GM23338 (cell line): Measurements from ENCODE around the gene LMNA. TPM values are rescaled to one million over a fixed set of nuclear protein-coding genes. Genes with fewer than 3 reads are reported as not detected.

Experiments used
- ATAC-seq: fragments of 200-7000 bp; cut with Tn5 transposase; 3 replicates; pipeline ENCODE4 v1.9.1; 2020
- DNase-seq: peaks from one replicate; pipeline ENCODE4 v3.0.0-alpha.2; 2015; ENCODE audit warnings: low spot score
- H2AFZ ChIP-seq: fragments of 200-600 bp; sonication (generic); 2 replicates; pipeline ENCODE4 v1.8.0; 2016; ENCODE audit warnings: antibody characterized with exemption, mild to moderate bottlenecking, moderate library complexity
- H3F3A ChIP-seq: fragments of 200-600 bp; sonication (generic); replicated peaks from 2 replicates; pipeline ENCODE4 v1.8.0; 2017; ENCODE audit warnings: antibody characterized with exemption, mixed run types, low read depth
- H3K27ac ChIP-seq: fragments of 200-600 bp; sonication (generic); 2 replicates; pipeline ENCODE4 v1.6.1; 2016; ENCODE audit warnings: low read depth
- H3K27me3 ChIP-seq: fragments of 200-600 bp; sonication (generic); 2 replicates; pipeline ENCODE4 v1.8.0; 2016; ENCODE audit warnings: mild to moderate bottlenecking, mixed run types, moderate library complexity; ENCODE audit not compliant: insufficient read depth
- H3K36me3 ChIP-seq: fragments of 200-600 bp; sonication (generic); 2 replicates; pipeline ENCODE4 v1.8.0; 2016; ENCODE audit warnings: mild to moderate bottlenecking; ENCODE audit not compliant: insufficient read depth
- H3K4me1 ChIP-seq: fragments of 200-600 bp; sonication (generic); 2 replicates; pipeline ENCODE4 v1.8.0; 2016; ENCODE audit warnings: mild to moderate bottlenecking, moderate library complexity; ENCODE audit not compliant: insufficient read depth
- H3K4me2 ChIP-seq: fragments of 200-600 bp; sonication (generic); 2 replicates; pipeline ENCODE4 v1.7.1; 2017; ENCODE audit warnings: mixed run types
- H3K4me3 ChIP-seq: fragments of 200-600 bp; sonication (generic); 2 replicates; pipeline ENCODE4 v1.6.1; 2016; ENCODE audit warnings: mixed run types
- H3K79me2 ChIP-seq: fragments of 200-600 bp; sonication (generic); replicated peaks from 2 replicates; pipeline ENCODE4 v1.8.0; 2017; ENCODE audit warnings: mild to moderate bottlenecking; ENCODE audit not compliant: insufficient read depth
- H3K9me2 ChIP-seq: fragments of 200-600 bp; sonication (generic); 2 replicates; pipeline ENCODE4 v1.8.0; 2017; ENCODE audit not compliant: insufficient read depth
- H4K20me1 ChIP-seq: fragments of 200-600 bp; sonication (generic); replicated peaks from 2 replicates; pipeline ENCODE4 v1.8.0; 2017; ENCODE audit warnings: mild to moderate bottlenecking; ENCODE audit not compliant: insufficient read depth
- H3K27ac Mint-ChIP-seq: 2 replicates; pipeline ENCODE4 v1.8.0; 2020; ENCODE audit warnings: inconsistent platforms, mild to moderate bottlenecking, moderate library complexity, mixed read lengths
- H3K27me3 Mint-ChIP-seq: 3 replicates; pipeline ENCODE4 v1.8.0; 2022; ENCODE audit warnings: low read depth, mild to moderate bottlenecking, moderate library complexity, mixed read lengths, inconsistent platforms; ENCODE audit not compliant: insufficient read depth, poor library complexity
- H3K36me3 Mint-ChIP-seq: 3 replicates; pipeline ENCODE4 v1.8.0; 2021; ENCODE audit warnings: low read depth, mild to moderate bottlenecking, inconsistent platforms, moderate library complexity, mixed read lengths
- H3K4me1 Mint-ChIP-seq: 3 replicates; pipeline ENCODE4 v1.8.0; 2020; ENCODE audit warnings: mild to moderate bottlenecking, inconsistent platforms, mixed read lengths
- H3K4me3 Mint-ChIP-seq: 3 replicates; pipeline ENCODE4 v1.8.0; 2021; ENCODE audit warnings: moderate library complexity, mild to moderate bottlenecking, inconsistent platforms, mixed read lengths
- H3K9me3 Mint-ChIP-seq: 3 replicates; pipeline ENCODE4 v1.8.0; 2020; ENCODE audit warnings: moderate library complexity, mild to moderate bottlenecking, inconsistent platforms, mixed read lengths
- CREB1 ChIP-seq: fragments of 250-450 bp; sonication (Bioruptor Pico); IDR thresholded peaks from 2 replicates; pipeline ENCODE4 v1.5.0; 2020; ENCODE audit warnings: low read depth, mild to moderate bottlenecking, moderate library complexity
- EZH2 ChIP-seq: fragments of 200-600 bp; sonication (generic); IDR thresholded peaks from one replicate; pipeline ENCODE4 v1.8.0; 2017; ENCODE audit warnings: antibody characterized with exemption, mild to moderate bottlenecking, low read depth; ENCODE audit not compliant: unreplicated experiment
- EZH2phosphoT487 ChIP-seq: fragments of 200-600 bp; sonication (generic); IDR thresholded peaks from one replicate; pipeline ENCODE4 v1.8.1; 2018; ENCODE audit warnings: antibody characterized with exemption; ENCODE audit not compliant: unreplicated experiment
- JUNB ChIP-seq: IDR thresholded peaks from one replicate; pipeline ENCODE4 v1.6.1; 2016; ENCODE audit warnings: antibody characterized with exemption; ENCODE audit not compliant: unreplicated experiment
- NANOG ChIP-seq: IDR thresholded peaks from 2 replicates; pipeline ENCODE4 v1.6.1; 2016; ENCODE audit warnings: antibody characterized with exemption, borderline replicate concordance
- POLR2AphosphoS5 ChIP-seq: IDR thresholded peaks from 2 replicates; pipeline ENCODE4 v1.6.1; 2016; ENCODE audit warnings: antibody characterized with exemption, low read depth
- REST ChIP-seq: IDR thresholded peaks from one replicate; pipeline ENCODE4 v1.6.1; 2018; ENCODE audit warnings: antibody characterized with exemption; ENCODE audit not compliant: unreplicated experiment
- STAT1 ChIP-seq: IDR thresholded peaks from one replicate; pipeline ENCODE4 v1.6.1; 2016; ENCODE audit warnings: antibody characterized with exemption; ENCODE audit not compliant: unreplicated experiment
- ZNF114 ChIP-seq: fragments of 250-450 bp; sonication (Bioruptor Pico); IDR thresholded peaks from 2 replicates; pipeline ENCODE4 v1.5.0; 2020; ENCODE audit warnings: mild to moderate bottlenecking, moderate library complexity
- ZNF331 ChIP-seq: fragments of 250-450 bp; sonication (Bioruptor Pico); IDR thresholded peaks from 2 replicates; pipeline ENCODE4 v1.5.0; 2020; ENCODE audit warnings: low read depth, mild to moderate bottlenecking, moderate library complexity
- ZNF462 ChIP-seq: fragments of 250-450 bp; sonication (Bioruptor Pico); IDR thresholded peaks from 2 replicates; pipeline ENCODE4 v1.5.0; 2020; ENCODE audit warnings: mild to moderate bottlenecking, moderate library complexity
- polyA plus RNA-seq: library from polyadenylated mRNA; unstranded; fragments of >200 nt; fragmentation: Nextera tagmentation; extraction: Ambion mirVana; gene quantifications from 2 replicates; pipeline ENCODE4 v1.2.1, GENCODE V29; 2016
- total RNA-seq: library from RNA; depleted of rRNA; stranded (reverse); fragments of >200 nt; shearing (Covaris generic); gene quantifications from 2 replicates; pipeline ENCODE4 v1.2.3, GENCODE V29; 2014
- TF ChIP-seq, protein P1 (sequence below), 2 experiments: fragments of 200-600 bp in 1 of 2; sonication (generic) in 1 of 2; conservative IDR thresholded peaks; 2 replicates each; pipeline versions ENCODE4 v1.5.1 to v1.6.1; 2016 to 2017; ENCODE audit warnings: antibody characterized with exemption in 2 of 2, low read depth in 2 of 2, mild to moderate bottlenecking in 2 of 2, moderate library complexity in 1 of 2
- TF ChIP-seq, protein P2 (sequence below): IDR thresholded peaks from 2 replicates; pipeline ENCODE4 v1.6.1; 2016; ENCODE audit warnings: antibody characterized with exemption

The LMNA gene
- total and polyA plus RNA-seq, 2 experiments from 2014 or later: 35.5 to 56.3 TPM

DNA sequence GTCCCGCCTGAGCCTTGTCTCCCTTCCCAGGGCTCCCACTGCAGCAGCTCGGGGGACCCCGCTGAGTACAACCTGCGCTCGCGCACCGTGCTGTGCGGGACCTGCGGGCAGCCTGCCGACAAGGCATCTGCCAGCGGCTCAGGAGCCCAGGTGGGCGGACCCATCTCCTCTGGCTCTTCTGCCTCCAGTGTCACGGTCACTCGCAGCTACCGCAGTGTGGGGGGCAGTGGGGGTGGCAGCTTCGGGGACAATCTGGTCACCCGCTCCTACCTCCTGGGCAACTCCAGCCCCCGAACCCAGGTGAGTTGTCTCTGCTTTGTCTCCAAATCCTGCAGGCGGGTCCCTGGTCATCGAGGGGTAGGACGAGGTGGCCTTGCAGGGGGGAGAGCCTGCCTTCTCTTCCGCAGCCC is 24.0 kb downstream of the LMNA start:
- Histone ChIP-seq H3K36me3 (no peaks in the 10 kb centered on the region; the same call in 1 of the 2 replicates), H3K4me3 (no peak overlapping the region), H3K4me2 (no peak overlapping the region), H3K27ac (no peak overlapping the region), H4K20me1 (no peaks in the 10 kb centered on the region), H3K27me3 (no peaks in the 10 kb centered on the region), H3K4me1 (peaks cover 6% of the 10 kb centered on the region; the same call in 1 of the 2 replicates), H3K9me2 (no peaks in the 10 kb centered on the region), H2AFZ (no peak overlapping the region), H3F3A (0 out of 2 replicates have a peak, but pooled peaks cover 5% of the 10 kb centered on the region), H3K79me2 (no peaks in the 10 kb centered on the region)
- no peak for TF ChIP-seq CREB1 (CRISPR knock-in tag)
- TF ChIP-seq ZNF331 (CRISPR knock-in tag): no peak
- no peak for TF ChIP-seq ZNF462
- no peak for TF ChIP-seq POLR2AphosphoS5
- TF ChIP-seq NANOG: no peak
- no peak for TF ChIP-seq REST
- no peak for TF ChIP-seq JUNB
- TF ChIP-seq ZNF114 (CRISPR knock-in tag): no peak
- no peak for TF ChIP-seq STAT1
- no peak for TF ChIP-seq EZH2
- TF ChIP-seq EZH2phosphoT487: no peak
- TF ChIP-seq, protein P1, sequence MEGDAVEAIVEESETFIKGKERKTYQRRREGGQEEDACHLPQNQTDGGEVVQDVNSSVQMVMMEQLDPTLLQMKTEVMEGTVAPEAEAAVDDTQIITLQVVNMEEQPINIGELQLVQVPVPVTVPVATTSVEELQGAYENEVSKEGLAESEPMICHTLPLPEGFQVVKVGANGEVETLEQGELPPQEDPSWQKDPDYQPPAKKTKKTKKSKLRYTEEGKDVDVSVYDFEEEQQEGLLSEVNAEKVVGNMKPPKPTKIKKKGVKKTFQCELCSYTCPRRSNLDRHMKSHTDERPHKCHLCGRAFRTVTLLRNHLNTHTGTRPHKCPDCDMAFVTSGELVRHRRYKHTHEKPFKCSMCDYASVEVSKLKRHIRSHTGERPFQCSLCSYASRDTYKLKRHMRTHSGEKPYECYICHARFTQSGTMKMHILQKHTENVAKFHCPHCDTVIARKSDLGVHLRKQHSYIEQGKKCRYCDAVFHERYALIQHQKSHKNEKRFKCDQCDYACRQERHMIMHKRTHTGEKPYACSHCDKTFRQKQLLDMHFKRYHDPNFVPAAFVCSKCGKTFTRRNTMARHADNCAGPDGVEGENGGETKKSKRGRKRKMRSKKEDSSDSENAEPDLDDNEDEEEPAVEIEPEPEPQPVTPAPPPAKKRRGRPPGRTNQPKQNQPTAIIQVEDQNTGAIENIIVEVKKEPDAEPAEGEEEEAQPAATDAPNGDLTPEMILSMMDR (conservative IDR thresholded peaks at IDR 0.05; ENCODE audit: low read depth in 2 of 2): no peak
- TF ChIP-seq, protein P2, sequence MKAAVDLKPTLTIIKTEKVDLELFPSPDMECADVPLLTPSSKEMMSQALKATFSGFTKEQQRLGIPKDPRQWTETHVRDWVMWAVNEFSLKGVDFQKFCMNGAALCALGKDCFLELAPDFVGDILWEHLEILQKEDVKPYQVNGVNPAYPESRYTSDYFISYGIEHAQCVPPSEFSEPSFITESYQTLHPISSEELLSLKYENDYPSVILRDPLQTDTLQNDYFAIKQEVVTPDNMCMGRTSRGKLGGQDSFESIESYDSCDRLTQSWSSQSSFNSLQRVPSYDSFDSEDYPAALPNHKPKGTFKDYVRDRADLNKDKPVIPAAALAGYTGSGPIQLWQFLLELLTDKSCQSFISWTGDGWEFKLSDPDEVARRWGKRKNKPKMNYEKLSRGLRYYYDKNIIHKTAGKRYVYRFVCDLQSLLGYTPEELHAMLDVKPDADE: no peak
- no peak overlapping the region for H3K27ac Mint-ChIP-seq
- DNase-seq (no peak), ATAC-seq (no peak)
- H3K27me3 Mint-ChIP-seq: peaks cover 7% of the 10 kb centered on the region
- H3K4me3 Mint-ChIP-seq: no peak overlapping the region
- peaks cover 22% of the 10 kb centered on the region for H3K36me3 Mint-ChIP-seq
- no peaks in the 10 kb centered on the region for H3K9me3 Mint-ChIP-seq
- H3K4me1 Mint-ChIP-seq: peaks cover 11% of the 10 kb centered on the region
